Activated CD4-positive, alpha-beta T cell treated with anti-CD3 and anti-CD28 coated beads, Interleukin-2, amount 10 ng/mL, durations not matched to agents 7 days and 5 days (primary cell): ENCODE data around the gene TM4SF5. TPM values are rescaled to one million over a fixed set of nuclear protein-coding genes. Genes with fewer than 3 reads are reported as not detected.

Experiments used
- CTCF ChIA-PET: fragments of 350-600 bp; sonication (Branson Sonifier 250); formaldehyde crosslinking; loops from one replicate; lab custom pipeline; 2021; ENCODE audit warnings: antibody characterized with exemption; lab: Charles Lee
- POLR2A ChIA-PET: fragments of 350-600 bp; sonication (Branson Sonifier 250); formaldehyde crosslinking; loops from one replicate; lab custom pipeline; 2021; ENCODE audit warnings: antibody characterized with exemption; lab: Charles Lee
- DNase-seq: peaks from one replicate; pipeline ENCODE4 v3.0.0-alpha.2; 2020
- H3K27ac Mint-ChIP-seq: one replicate; pipeline ENCODE4 v1.8.0; 2021; ENCODE audit warnings: mild to moderate bottlenecking, moderate library complexity, mixed read lengths
- H3K27me3 Mint-ChIP-seq: one replicate; pipeline ENCODE4 v1.8.0; 2021; ENCODE audit warnings: mixed read lengths
- H3K36me3 Mint-ChIP-seq: one replicate; pipeline ENCODE4 v1.8.0; 2021; ENCODE audit warnings: low read depth, mixed read lengths
- H3K4me1 Mint-ChIP-seq: one replicate; pipeline ENCODE4 v1.8.0; 2021; ENCODE audit warnings: mixed read lengths
- H3K4me3 Mint-ChIP-seq: one replicate; pipeline ENCODE4 v1.8.0; 2021; ENCODE audit warnings: mild to moderate bottlenecking, moderate library complexity, mixed read lengths
- H3K9me3 Mint-ChIP-seq: one replicate; pipeline ENCODE4 v1.8.0; 2021; ENCODE audit warnings: mixed read lengths
- total RNA-seq, 2 experiments: library from RNA; stranded (reverse); gene quantifications; one replicate each; pipeline ENCODE4 v1.2.3, GENCODE V29; 2021

The TM4SF5 gene
- total RNA-seq, 2 experiments from 2014 or later: not detected

GRCh38 chr17:4806777-4807604, 35.3 kb downstream of the TM4SF5 start, which contains the start of gene PLD2:
Gene PLD2 (plus strand): TSS chr17:4807152. CDS start chr17:4807773, 621 bp downstream.
- Mint-ChIP-seq H3K36me3 (peaks cover 3% of the 10 kb centered on the region), H3K4me3 (peak within 1 kb of the TSS; percentile 77), H3K4me1 (peaks cover 22% of the 10 kb centered on the region), H3K27ac (peak within 1 kb of the TSS; percentile 75), H3K27me3 (no peaks in the 10 kb centered on the region), H3K9me3 (no peaks in the 10 kb centered on the region)
- ChIA-PET CTCF (interaction anchor here (0.6 to 3.3 kb wide), 4 partner anchors 11 to 86 kb away, joined by 3 to 20 read pairs (median 4); partner anchors contain the start of gene PSMB6), POLR2A (interaction anchor here (0.8 to 0.9 kb wide), 2 partner anchors 11 to 103 kb away, joined by 3 read pairs; partner anchors contain the start of genes PELP1 and PSMB6)
- peak; percentile 89 for DNase-seq

GRCh38 chr17:4807605-4808377, 36.1 kb downstream of the TM4SF5 start:
- Mint-ChIP-seq H3K36me3 (peaks cover 3% of the 10 kb centered on the region), H3K4me3 (peak overlapping the region; percentile 75), H3K27ac (peak overlapping the region; percentile 75), H3K27me3 (no peaks in the 10 kb centered on the region), H3K4me1 (peaks cover 22% of the 10 kb centered on the region), H3K9me3 (no peaks in the 10 kb centered on the region)
- no peak for DNase-seq
- ChIA-PET CTCF (interaction anchor here (0.7 to 3.3 kb wide), 5 partner anchors 8 to 30 kb away, joined by 3 to 20 read pairs (median 4); partner anchors contain the start of gene PSMB6), POLR2A (interaction anchor here (0.7 to 0.9 kb wide), 2 partner anchors 12 to 102 kb away, joined by 3 read pairs; partner anchors contain the start of gene PSMB6)

GRCh38 chr17:4808378-4808767, 36.7 kb downstream of the TM4SF5 start:
- peaks cover 22% of the 10 kb centered on the region for H3K4me1 Mint-ChIP-seq
- peaks cover 3% of the 10 kb centered on the region for H3K36me3 Mint-ChIP-seq
- H3K27me3 Mint-ChIP-seq: no peaks in the 10 kb centered on the region
- H3K9me3 Mint-ChIP-seq: no peaks in the 10 kb centered on the region
- CTCF ChIA-PET: interaction anchor here (0.7 to 3.3 kb wide), 5 partner anchors 7 to 30 kb away, joined by 3 to 20 read pairs (median 4); partner anchors contain the start of gene PSMB6
- H3K27ac Mint-ChIP-seq: no peak overlapping the region
- peak overlapping the region; percentile 75 for H3K4me3 Mint-ChIP-seq
- no peak for DNase-seq
- POLR2A ChIA-PET: interaction anchor here (0.7 kb wide), 1 partner anchor 102 kb away, joined by 3 read pairs; no protein-coding TSS in a partner anchor

- H3K9me3 Mint-ChIP-seq: no peaks in the 10 kb centered on the region
- CTCF ChIA-PET: interaction anchor here (0.6 kb wide), 1 partner anchor 9 kb away, joined by 3 read pairs; no protein-coding TSS in a partner anchor
- no peak overlapping the region for H3K4me3 Mint-ChIP-seq
- H3K27ac Mint-ChIP-seq: no peak overlapping the region
- H3K36me3 Mint-ChIP-seq: peaks cover 3% of the 10 kb centered on the region
- H3K4me1 Mint-ChIP-seq: peaks cover 22% of the 10 kb centered on the region
- DNase-seq: no peak
- H3K27me3 Mint-ChIP-seq: no peaks in the 10 kb centered on the region
- POLR2A ChIA-PET: no interaction called here
These were observed 39.1 kb downstream of the TM4SF5 start for GRCh38 chr17:4810696-4811290.

- peaks cover 5% of the 10 kb centered on the region for H3K36me3 Mint-ChIP-seq
- H3K27ac Mint-ChIP-seq: no peak overlapping the region
- H3K4me1 Mint-ChIP-seq: peaks cover 16% of the 10 kb centered on the region
- H3K9me3 Mint-ChIP-seq: peaks cover 2% of the 10 kb centered on the region
- no peak for DNase-seq
- ChIA-PET POLR2A (no interaction called here), CTCF (no interaction called here)
- no peaks in the 10 kb centered on the region for H3K27me3 Mint-ChIP-seq
- no peak overlapping the region for H3K4me3 Mint-ChIP-seq
These were observed 39.8 kb downstream of the TM4SF5 start for GRCh38 chr17:4811471-4811870.

- Mint-ChIP-seq H3K4me1 (peaks cover 13% of the 10 kb centered on the region), H3K9me3 (peaks cover 2% of the 10 kb centered on the region), H3K27me3 (no peaks in the 10 kb centered on the region), H3K27ac (no peak overlapping the region), H3K4me3 (no peak overlapping the region), H3K36me3 (peaks cover 5% of the 10 kb centered on the region)
- DNase-seq: no peak
- ChIA-PET CTCF (interaction anchor here (0.6 to 1.5 kb wide), 2 partner anchors 23 to 35 kb away, joined by 3 to 5 read pairs; no protein-coding TSS in a partner anchor), POLR2A (no interaction called here)
These were observed 41.0 kb downstream of the TM4SF5 start for GRCh38 chr17:4812690-4813089.

GRCh38 chr17:4815043-4815675, 43.5 kb downstream of the TM4SF5 start:
- peaks cover 3% of the 10 kb centered on the region for H3K4me1 Mint-ChIP-seq
- no peaks in the 10 kb centered on the region for H3K27me3 Mint-ChIP-seq
- no peak overlapping the region for H3K4me3 Mint-ChIP-seq
- CTCF ChIA-PET: interaction anchor here (1.1 kb wide), 1 partner anchor 7 kb away, joined by 3 read pairs; no protein-coding TSS in a partner anchor
- peaks cover 2% of the 10 kb centered on the region for H3K9me3 Mint-ChIP-seq
- no peak for DNase-seq
- POLR2A ChIA-PET: no interaction called here
- H3K27ac Mint-ChIP-seq: no peak overlapping the region
- H3K36me3 Mint-ChIP-seq: peaks cover 5% of the 10 kb centered on the region

GRCh38 chr17:4816826-4817225, 45.1 kb downstream of the TM4SF5 start:
- ChIA-PET CTCF (no interaction called here), POLR2A (no interaction called here)
- peaks cover 2% of the 10 kb centered on the region for H3K36me3 Mint-ChIP-seq
- no peak overlapping the region for H3K27ac Mint-ChIP-seq
- no peaks in the 10 kb centered on the region for H3K27me3 Mint-ChIP-seq
- no peak for DNase-seq
- H3K4me3 Mint-ChIP-seq: no peak overlapping the region
- H3K4me1 Mint-ChIP-seq: no peaks in the 10 kb centered on the region
- H3K9me3 Mint-ChIP-seq: peaks cover 2% of the 10 kb centered on the region

- no peak overlapping the region for H3K27ac Mint-ChIP-seq
- H3K9me3 Mint-ChIP-seq: peaks cover 2% of the 10 kb centered on the region
- peaks cover 2% of the 10 kb centered on the region for H3K36me3 Mint-ChIP-seq
- ChIA-PET POLR2A (no interaction called here), CTCF (interaction anchor here (0.5 kb wide), 1 partner anchor 53 kb away, joined by 3 read pairs; no protein-coding TSS in a partner anchor)
- no peak for DNase-seq
- H3K27me3 Mint-ChIP-seq: no peaks in the 10 kb centered on the region
- no peaks in the 10 kb centered on the region for H3K4me1 Mint-ChIP-seq
- H3K4me3 Mint-ChIP-seq: no peak overlapping the region
These were observed 46.6 kb downstream of the TM4SF5 start for GRCh38 chr17:4818276-4818675.

GRCh38 chr17:4822835-4823234, 51.1 kb downstream of the TM4SF5 start:
- H3K4me3 Mint-ChIP-seq: no peak overlapping the region
- ChIA-PET CTCF (interaction anchor here (2.1 kb wide), 1 partner anchor 33 kb away, joined by 6 read pairs; no protein-coding TSS in a partner anchor), POLR2A (no interaction called here)
- no peaks in the 10 kb centered on the region for H3K4me1 Mint-ChIP-seq
- no peaks in the 10 kb centered on the region for H3K36me3 Mint-ChIP-seq
- H3K27me3 Mint-ChIP-seq: no peaks in the 10 kb centered on the region
- DNase-seq: no peak
- no peaks in the 10 kb centered on the region for H3K9me3 Mint-ChIP-seq
- no peak overlapping the region for H3K27ac Mint-ChIP-seq

- Mint-ChIP-seq H3K4me3 (no peak overlapping the region), H3K36me3 (no peaks in the 10 kb centered on the region), H3K27ac (no peak overlapping the region), H3K27me3 (no peaks in the 10 kb centered on the region), H3K9me3 (no peaks in the 10 kb centered on the region), H3K4me1 (no peaks in the 10 kb centered on the region)
- no peak for DNase-seq
- POLR2A ChIA-PET: no interaction called here
- CTCF ChIA-PET: interaction anchor here (2.1 kb wide), 1 partner anchor 34 kb away, joined by 6 read pairs; no protein-coding TSS in a partner anchor
These were observed 51.8 kb downstream of the TM4SF5 start for GRCh38 chr17:4823373-4824089.
